Fibroblast of mammary gland (primary cell): Measurements from ENCODE around the gene SARDH.

ENCODE experiments used
- DNase-seq: peaks from one replicate; pipeline ENCODE4 v3.0.0-alpha.2; 2010; ENCODE audit warnings: low read depth
- H3K4me3 ChIP-seq: 2 replicates; pipeline ENCODE4 v1.5.1; 2011; ENCODE audit warnings: low read depth, mild to moderate bottlenecking, low read length, moderate library complexity; ENCODE audit not compliant: control insufficient read depth
- TF ChIP-seq, protein P1 (sequence below): conservative IDR thresholded peaks from 2 replicates; pipeline ENCODE4 v1.5.1; 2011; ENCODE audit warnings: low read depth, low read length, inconsistent platforms; ENCODE audit not compliant: control insufficient read depth, insufficient read depth

The SARDH gene

DNA sequence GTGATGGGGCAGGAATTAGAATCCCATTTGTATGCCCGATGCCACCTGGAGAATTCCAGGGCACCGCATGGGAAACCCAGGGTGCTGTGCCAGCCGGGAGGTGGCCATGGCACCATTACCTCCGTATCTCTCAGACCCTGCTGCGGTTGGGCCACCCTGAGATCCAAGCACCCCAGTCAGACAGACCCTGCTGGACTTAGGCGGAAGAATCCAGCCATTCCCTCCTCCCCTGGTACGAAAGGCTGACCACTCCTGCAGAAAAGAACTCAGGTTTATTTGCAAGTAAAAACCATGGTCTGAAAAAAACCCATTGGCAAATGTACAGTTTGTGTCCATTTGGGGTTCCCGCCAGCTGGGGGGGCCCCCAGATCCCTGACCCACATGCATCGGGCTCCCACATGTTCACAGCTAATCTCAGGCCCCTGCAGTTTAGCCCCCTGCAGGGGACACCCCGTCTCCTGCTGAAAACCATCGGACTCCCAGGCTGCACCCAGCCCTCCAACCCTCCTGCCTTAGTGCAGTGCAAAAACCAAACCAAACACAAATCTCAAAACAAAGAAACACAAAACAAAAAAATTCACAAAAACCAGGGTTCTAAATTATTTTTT, 23.6 kb upstream of the SARDH start:
- TF ChIP-seq, protein P1, sequence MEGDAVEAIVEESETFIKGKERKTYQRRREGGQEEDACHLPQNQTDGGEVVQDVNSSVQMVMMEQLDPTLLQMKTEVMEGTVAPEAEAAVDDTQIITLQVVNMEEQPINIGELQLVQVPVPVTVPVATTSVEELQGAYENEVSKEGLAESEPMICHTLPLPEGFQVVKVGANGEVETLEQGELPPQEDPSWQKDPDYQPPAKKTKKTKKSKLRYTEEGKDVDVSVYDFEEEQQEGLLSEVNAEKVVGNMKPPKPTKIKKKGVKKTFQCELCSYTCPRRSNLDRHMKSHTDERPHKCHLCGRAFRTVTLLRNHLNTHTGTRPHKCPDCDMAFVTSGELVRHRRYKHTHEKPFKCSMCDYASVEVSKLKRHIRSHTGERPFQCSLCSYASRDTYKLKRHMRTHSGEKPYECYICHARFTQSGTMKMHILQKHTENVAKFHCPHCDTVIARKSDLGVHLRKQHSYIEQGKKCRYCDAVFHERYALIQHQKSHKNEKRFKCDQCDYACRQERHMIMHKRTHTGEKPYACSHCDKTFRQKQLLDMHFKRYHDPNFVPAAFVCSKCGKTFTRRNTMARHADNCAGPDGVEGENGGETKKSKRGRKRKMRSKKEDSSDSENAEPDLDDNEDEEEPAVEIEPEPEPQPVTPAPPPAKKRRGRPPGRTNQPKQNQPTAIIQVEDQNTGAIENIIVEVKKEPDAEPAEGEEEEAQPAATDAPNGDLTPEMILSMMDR = no peak
- no peak overlapping the region for H3K4me3 ChIP-seq
- DNase-seq = no peak

DNA sequence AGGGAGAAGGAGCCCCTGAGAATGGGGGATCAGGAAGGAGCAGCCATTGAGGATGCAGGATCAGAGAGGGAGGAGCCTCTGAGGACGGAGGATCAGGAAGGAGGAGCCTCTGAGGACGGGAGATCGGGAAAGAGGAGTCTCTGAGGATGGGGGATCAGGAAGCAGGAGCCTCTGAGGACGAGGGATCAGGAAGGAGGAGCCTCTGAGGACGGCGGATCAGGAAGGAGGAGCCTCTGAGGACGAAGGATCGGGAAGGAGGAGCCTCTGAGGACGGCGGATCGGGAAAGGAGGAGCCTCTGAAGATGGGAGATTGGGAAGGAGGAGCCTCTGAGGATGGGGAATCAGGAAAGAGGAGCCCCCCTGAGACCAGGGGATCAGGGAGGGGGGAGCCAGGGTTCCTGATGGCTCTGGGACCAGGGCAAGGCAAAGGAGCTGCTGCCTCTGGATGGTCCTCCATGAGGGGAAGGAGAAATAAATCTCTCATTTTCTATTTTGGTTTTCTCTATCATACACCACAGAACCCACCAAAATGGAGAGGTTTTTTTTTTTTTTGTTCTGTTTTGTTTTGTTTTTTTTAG, 22.6 kb upstream of the SARDH start:
- no peak overlapping the region for H3K4me3 ChIP-seq
- no peak for DNase-seq
- TF ChIP-seq, protein P1 = no peak

DNA sequence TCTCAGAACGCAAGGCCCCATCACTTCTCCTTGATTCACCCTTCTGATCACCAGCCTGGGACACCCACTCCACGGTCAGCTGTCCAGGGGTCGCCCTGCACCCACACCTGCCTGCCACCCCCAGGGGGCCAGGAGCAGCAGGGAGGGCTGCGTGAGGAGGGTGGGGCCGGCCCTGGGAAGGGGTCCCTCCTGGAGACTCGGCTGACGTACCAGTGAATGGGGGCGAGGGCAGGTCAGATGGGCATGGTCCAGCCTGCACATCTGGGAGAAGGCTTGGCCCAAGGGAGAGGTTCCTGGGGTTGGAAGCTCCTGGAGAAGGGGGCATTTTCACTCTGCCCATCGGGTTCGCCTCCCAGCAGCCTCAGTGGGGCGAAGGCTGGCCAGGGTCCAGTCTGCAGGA, 21.8 kb upstream of the SARDH start:
- TF ChIP-seq, protein P1 = no peak
- no peak overlapping the region for H3K4me3 ChIP-seq
- no peak for DNase-seq

DNA sequence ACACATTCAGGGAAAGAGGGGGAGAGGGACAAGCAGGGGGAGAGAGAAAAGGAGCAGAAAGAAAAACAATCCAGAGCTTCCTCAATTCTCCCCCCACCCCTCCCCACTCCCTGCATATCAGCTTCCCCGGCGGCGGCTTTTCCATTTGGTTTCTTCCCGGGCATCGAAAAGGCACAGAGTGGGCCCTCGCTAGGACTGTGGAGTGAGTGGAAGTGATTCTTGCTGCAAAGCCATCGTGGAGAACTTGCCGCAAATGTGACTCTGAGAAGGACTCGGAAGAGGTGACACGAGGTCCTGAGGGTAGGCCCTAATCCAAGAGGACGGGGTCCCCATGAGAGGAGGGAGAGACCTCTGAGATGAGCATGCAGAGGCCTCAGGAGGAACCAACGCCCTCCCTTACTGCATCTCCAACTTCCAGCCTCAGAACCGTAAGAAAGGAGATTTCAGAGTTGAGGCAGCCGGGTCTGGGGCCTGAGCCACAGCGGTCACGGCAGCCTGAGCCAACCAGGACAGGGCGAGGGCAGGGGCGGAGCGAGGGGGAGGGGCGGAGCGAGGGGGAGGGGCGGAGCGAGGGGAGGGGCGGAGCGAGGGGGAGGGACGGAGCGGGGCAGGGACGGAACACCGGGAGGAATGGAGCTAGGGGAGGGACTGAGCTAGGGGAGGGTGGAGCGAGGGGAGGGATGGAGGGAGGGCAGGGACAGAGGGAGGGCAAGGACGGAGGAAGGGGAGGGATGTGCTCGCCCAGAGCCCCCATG, 21.2 kb upstream of the SARDH start:
- no peak overlapping the region for H3K4me3 ChIP-seq
- TF ChIP-seq, protein P1 = no peak
- DNase-seq = peak; percentile 60

DNA sequence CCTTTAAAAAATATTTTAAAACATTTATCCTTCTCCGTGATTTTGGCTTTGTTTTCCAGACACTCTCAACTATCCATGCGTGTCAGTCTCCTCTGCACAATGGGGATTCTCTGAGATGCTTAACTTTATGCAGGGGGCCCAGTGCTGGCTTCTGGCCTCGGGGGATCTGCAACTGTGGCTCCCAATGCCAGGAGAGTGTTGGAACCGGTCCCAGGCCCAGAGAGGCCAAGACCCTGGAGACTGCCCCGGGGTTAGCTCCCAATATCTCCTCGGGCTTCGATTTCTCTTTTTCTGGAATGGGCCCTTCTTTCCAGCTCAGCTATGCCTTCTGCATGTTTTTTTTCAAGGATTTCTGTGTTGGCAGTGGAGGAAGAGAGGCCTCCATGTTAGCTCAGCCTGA, 20.1 kb upstream of the SARDH start:
- DNase-seq = no peak
- TF ChIP-seq, protein P1 = no peak
- H3K4me3 ChIP-seq = no peak overlapping the region

DNA sequence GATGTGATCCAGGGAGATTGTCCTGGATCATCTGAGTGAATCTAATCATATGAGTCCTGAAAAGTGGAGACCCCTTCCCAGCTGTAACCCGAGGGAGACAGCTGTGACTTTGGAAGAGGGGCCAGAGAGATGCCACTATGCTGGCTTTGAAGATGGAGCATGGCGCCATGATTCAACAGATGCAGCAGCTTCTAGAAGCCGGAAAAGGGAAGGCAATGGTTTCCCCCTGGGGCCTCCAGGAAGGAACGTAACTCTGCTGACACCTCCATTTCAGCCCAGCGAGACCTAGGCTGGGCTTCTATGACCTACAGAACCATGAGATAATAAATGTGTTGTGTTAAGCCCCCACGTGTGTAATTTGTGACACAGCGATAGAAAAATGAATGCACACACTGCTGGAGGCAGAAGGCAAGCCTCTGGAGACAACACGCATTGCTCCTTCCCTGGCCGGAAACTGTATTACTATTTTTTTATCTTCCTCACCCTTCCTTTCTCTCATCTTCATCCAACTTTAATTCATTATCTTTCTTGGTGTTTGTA, 16.6 kb upstream of the SARDH start:
- peak; percentile 30 for DNase-seq
- no peak overlapping the region for H3K4me3 ChIP-seq
- TF ChIP-seq, protein P1 = no peak
